GM21576 (cell line): ENCODE data around the gene ERVFRD-1.
A peak's percentile ranks its signal among the peaks of the same experiment; 100 is the strongest.
"Not testable (repeated sequence)": the region's sequence is repeated elsewhere in the genome, so short reads cannot be mapped to it uniquely, and the experiment has no call there.

Experiments used
- ATAC-seq: cut with Tn5 transposase; IDR thresholded peaks from one replicate; pipeline ENCODE4 v1.9.1; 2021; ENCODE audit warnings: mild to moderate bottlenecking, moderate library complexity; ENCODE audit not compliant: unreplicated experiment

Gene ERVFRD-1

GRCh38 chr6:11092668-11093375 lies 18.7 kb downstream of the ERVFRD-1 start:
- ATAC-seq = peak; percentile 37

GRCh38 chr6:11091141-11091540 lies 20.4 kb downstream of the ERVFRD-1 start:
- not testable (repeated sequence) for ATAC-seq

- ATAC-seq = no peak
Measured at GRCh38 chr6:11089695-11090094, 21.8 kb downstream of the ERVFRD-1 start.

- ATAC-seq = not testable (repeated sequence)
Measured at GRCh38 chr6:11087141-11087812, 24.2 kb downstream of the ERVFRD-1 start.

- ATAC-seq = no peak
Measured at GRCh38 chr6:11085758-11086435, 25.6 kb downstream of the ERVFRD-1 start.

- no peak for ATAC-seq
Measured at GRCh38 chr6:11083956-11084355, 27.6 kb downstream of the ERVFRD-1 start.

GRCh38 chr6:11083491-11083890 lies 28.0 kb downstream of the ERVFRD-1 start:
- ATAC-seq = no peak

- ATAC-seq = no peak
Measured at GRCh38 chr6:11080296-11080695, 31.2 kb downstream of the ERVFRD-1 start.

- ATAC-seq = no peak
Measured at GRCh38 chr6:11078266-11078665, 33.3 kb downstream of the ERVFRD-1 start.

- no peak for ATAC-seq
Measured at GRCh38 chr6:11076540-11076939, 35.0 kb downstream of the ERVFRD-1 start.

GRCh38 chr6:11072101-11072500 lies 39.4 kb downstream of the ERVFRD-1 start:
- ATAC-seq = no peak

- no peak for ATAC-seq
Measured at GRCh38 chr6:11069760-11070159, 41.8 kb downstream of the ERVFRD-1 start.

GRCh38 chr6:11067348-11067747 lies 44.2 kb downstream of the ERVFRD-1 start:
- no peak for ATAC-seq

- no peak for ATAC-seq
Measured at GRCh38 chr6:11066505-11067347, 44.8 kb downstream of the ERVFRD-1 start.

GRCh38 chr6:11065436-11066202 lies 45.9 kb downstream of the ERVFRD-1 start:
- ATAC-seq = no peak

- ATAC-seq = no peak
Measured at GRCh38 chr6:11064836-11065235, 46.7 kb downstream of the ERVFRD-1 start.

- no peak for ATAC-seq
Measured at GRCh38 chr6:11062715-11063114, 48.8 kb downstream of the ERVFRD-1 start.

- ATAC-seq = no peak
Measured at GRCh38 chr6:11062083-11062482, 49.4 kb downstream of the ERVFRD-1 start.

GRCh38 chr6:11058406-11058805 lies 53.1 kb downstream of the ERVFRD-1 start:
- ATAC-seq = no peak

GRCh38 chr6:11056871-11057270 lies 54.7 kb downstream of the ERVFRD-1 start:
- no peak for ATAC-seq
